K562 (cell line): ENCODE measurements around the gene GATA1. TPM values are rescaled to one million over a fixed set of nuclear protein-coding genes. Genes with fewer than 3 reads are reported as not detected.
A peak's percentile ranks its signal among the peaks of the same experiment; 100 is the strongest.

Source experiments
- ARID3B ChIP-seq: fragments of 250-450 bp; sonication (Bioruptor Pico); IDR thresholded peaks from 2 replicates; pipeline ENCODE4 v1.4.0; 2020; ENCODE audit warnings: borderline replicate concordance
- DMBX1 ChIP-seq: fragments of 250-450 bp; sonication (Bioruptor Pico); IDR thresholded peaks from 2 replicates; pipeline ENCODE4 v1.8.0; 2022; ENCODE audit warnings: inconsistent platforms, mild to moderate bottlenecking, moderate library complexity, borderline replicate concordance
- ESRRB ChIP-seq: fragments of 250-450 bp; sonication (Bioruptor Pico); IDR thresholded peaks from 2 replicates; pipeline ENCODE4 v1.5.0; 2020; ENCODE audit warnings: mild to moderate bottlenecking, moderate library complexity, borderline replicate concordance
- FOXA3 ChIP-seq, 2 experiments: fragments of 450-650 bp in 1 of 2; sonication (generic) in 1 of 2; formaldehyde crosslinking; IDR thresholded peaks in 1 of 2; conservative IDR thresholded peaks in 1 of 2; 2 replicates each; pipeline versions ENCODE4 v1.4.0 to v1.8.0; 2020 to 2022; ENCODE audit warnings: mild to moderate bottlenecking in 2 of 2, missing genetic modification reagents in 1 of 2
- HIVEP1 ChIP-seq: fragments of 250-450 bp; sonication (Bioruptor Pico); IDR thresholded peaks from 2 replicates; pipeline ENCODE4 v1.4.0; 2020; ENCODE audit warnings: mild to moderate bottlenecking
- JUN ChIP-seq, 2 experiments: sonication (generic) in 1 of 2; formaldehyde crosslinking in 1 of 2; IDR thresholded peaks; 2 replicates each; pipeline versions ENCODE4 v1.6.1 to v1.8.0; 2012 to 2022; ENCODE audit warnings: borderline replicate concordance in 2 of 2, mild to moderate bottlenecking in 2 of 2, improper control_type of control experiment in 1 of 2, low read depth in 1 of 2, low read length in 1 of 2, missing genetic modification reagents in 1 of 2
- PRMT5 ChIP-seq: sonication (generic); formaldehyde crosslinking; IDR thresholded peaks from 2 replicates; pipeline ENCODE4 v1.5.0; 2020; ENCODE audit warnings: missing genetic modification reagents
- RAD21 ChIP-seq, 2 experiments: fragments of 250-450 bp in 1 of 2; fragments of 450-650 bp in 1 of 2; sonication (Bioruptor Pico) in 1 of 2; formaldehyde crosslinking in 1 of 2; IDR thresholded peaks in 1 of 2; conservative IDR thresholded peaks in 1 of 2; 2 replicates each; pipeline versions ENCODE4 v1.4.0 to v1.8.0; 2020 to 2022; ENCODE audit warnings: mild to moderate bottlenecking in 2 of 2, moderate library complexity in 1 of 2
- RBFOX2 ChIP-seq: fragments of 200-400 bp; formaldehyde crosslinking; IDR thresholded peaks from 2 replicates; pipeline ENCODE4 v1.6.1; 2017; ENCODE audit warnings: low read depth, mild to moderate bottlenecking, low read length, moderate library complexity
- SMC3 ChIP-seq: conservative IDR thresholded peaks from 2 replicates; pipeline ENCODE4 v1.6.1; 2011; ENCODE audit warnings: low read depth, low read length, improper control_type of control experiment; ENCODE audit not compliant: insufficient read depth
- USF1 ChIP-seq: sonication (generic); formaldehyde crosslinking; IDR thresholded peaks from 2 replicates; pipeline ENCODE4 v1.9.0; 2022; ENCODE audit warnings: mild to moderate bottlenecking, missing genetic modification reagents
- ZNF175 ChIP-seq: fragments of 200-800 bp; sonication (Bioruptor generic); IDR thresholded peaks from 2 replicates; pipeline ENCODE4 v1.6.1; 2016; ENCODE audit warnings: low read depth, mild to moderate bottlenecking, missing genetic modification characterization, missing compliant biosample characterization
- polyA plus RNA-seq, 8 experiments: library from polyadenylated mRNA; depleted of rRNA in 4 of 8; stranded (reverse) in 5 of 8; unstranded in 3 of 8; fragments of >200 nt; fragmentation: Nextera tagmentation in 2 of 8; fragmentation: Illumina TruSeq in 1 of 8; extraction: Ambion mirVana in 2 of 8; extraction: Trizol in 1 of 8; gene quantifications; 2 replicates each; pipeline versions ENCODE4 v1.2.1 to v1.2.3, GENCODE V29; 2011 to 2014; ENCODE audit warnings: inconsistent platforms in 1 of 8, missing spikeins in 1 of 8
- total RNA-seq, 7 experiments: library from RNA; depleted of rRNA in 6 of 7; stranded (reverse); fragments of >200 nt in 6 of 7; fragmentation: Illumina TruSeq in 2 of 7; extraction: Trizol in 2 of 7; gene quantifications; 2 replicates each; pipeline versions ENCODE4 v1.2.1 to v1.2.3, GENCODE V29; 2011 to 2021; ENCODE audit warnings: low replicate concordance in 1 of 7
- TF ChIP-seq, protein P1 (sequence below): sonication (generic); IDR thresholded peaks from 2 replicates; pipeline ENCODE4 v1.6.1; 2016
- TF ChIP-seq, protein P2 (sequence below): fragments of 450-650 bp; IDR thresholded peaks from 2 replicates; pipeline ENCODE4 v1.6.1; 2016; ENCODE audit warnings: borderline replicate concordance
- TF ChIP-seq, protein P3 (sequence below), 2 experiments: fragments of 150-350 bp in 1 of 2; IDR thresholded peaks; 2 replicates each; pipeline ENCODE4 v1.6.1; 2012 to 2016; ENCODE audit warnings: low read depth in 2 of 2, low read length in 2 of 2, mild to moderate bottlenecking in 1 of 2, moderate library complexity in 1 of 2

The GATA1 gene
- total and polyA plus RNA-seq, 9 of the 15 experiments (the other 6 are each of a cell fraction or from before 2014, with no cell fraction given) = 11.9 to 291 (median 116) TPM

GRCh38 chrX:48794340-48794910, 8.0 kb downstream of the GATA1 start (continued):
- TF ChIP-seq JUN (IDR thresholded peaks at IDR 0.05; ENCODE audit: borderline replicate concordance, low read depth, low read length) (no peak), JUN (CRISPR knock-in tag; IDR thresholded peaks at IDR 0.05; ENCODE audit: borderline replicate concordance) (0 out of 2 replicates have a peak, but pooled peaks have one; percentile 58), HIVEP1 (no peak), USF1 (CRISPR knock-in tag) (peak; percentile 92), DMBX1 (CRISPR knock-in tag) (no peak), ARID3B (CRISPR knock-in tag) (no peak), RBFOX2 (peak; percentile 30; the same call in 1 of the 2 replicates), ESRRB (no peak), FOXA3 (CRISPR knock-in tag; conservative IDR thresholded peaks at IDR 0.05 in 1 of 2, IDR thresholded peaks at IDR 0.05 in 1 of 2) (peak in 1 of 2 experiments; percentile 58; a peak in 1 of 4 replicates), PRMT5 (CRISPR knock-in tag) (no peak), RAD21 (CRISPR knock-in tag; conservative IDR thresholded peaks at IDR 0.05 in 1 of 2, IDR thresholded peaks at IDR 0.05 in 1 of 2) (no peak), ZNF175 (CRISPR knock-in tag) (no peak), SMC3 (no peak)
- TF ChIP-seq, protein P1, sequence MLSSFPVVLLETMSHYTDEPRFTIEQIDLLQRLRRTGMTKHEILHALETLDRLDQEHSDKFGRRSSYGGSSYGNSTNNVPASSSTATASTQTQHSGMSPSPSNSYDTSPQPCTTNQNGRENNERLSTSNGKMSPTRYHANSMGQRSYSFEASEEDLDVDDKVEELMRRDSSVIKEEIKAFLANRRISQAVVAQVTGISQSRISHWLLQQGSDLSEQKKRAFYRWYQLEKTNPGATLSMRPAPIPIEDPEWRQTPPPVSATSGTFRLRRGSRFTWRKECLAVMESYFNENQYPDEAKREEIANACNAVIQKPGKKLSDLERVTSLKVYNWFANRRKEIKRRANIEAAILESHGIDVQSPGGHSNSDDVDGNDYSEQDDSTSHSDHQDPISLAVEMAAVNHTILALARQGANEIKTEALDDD = no peak
- TF ChIP-seq, protein P2, sequence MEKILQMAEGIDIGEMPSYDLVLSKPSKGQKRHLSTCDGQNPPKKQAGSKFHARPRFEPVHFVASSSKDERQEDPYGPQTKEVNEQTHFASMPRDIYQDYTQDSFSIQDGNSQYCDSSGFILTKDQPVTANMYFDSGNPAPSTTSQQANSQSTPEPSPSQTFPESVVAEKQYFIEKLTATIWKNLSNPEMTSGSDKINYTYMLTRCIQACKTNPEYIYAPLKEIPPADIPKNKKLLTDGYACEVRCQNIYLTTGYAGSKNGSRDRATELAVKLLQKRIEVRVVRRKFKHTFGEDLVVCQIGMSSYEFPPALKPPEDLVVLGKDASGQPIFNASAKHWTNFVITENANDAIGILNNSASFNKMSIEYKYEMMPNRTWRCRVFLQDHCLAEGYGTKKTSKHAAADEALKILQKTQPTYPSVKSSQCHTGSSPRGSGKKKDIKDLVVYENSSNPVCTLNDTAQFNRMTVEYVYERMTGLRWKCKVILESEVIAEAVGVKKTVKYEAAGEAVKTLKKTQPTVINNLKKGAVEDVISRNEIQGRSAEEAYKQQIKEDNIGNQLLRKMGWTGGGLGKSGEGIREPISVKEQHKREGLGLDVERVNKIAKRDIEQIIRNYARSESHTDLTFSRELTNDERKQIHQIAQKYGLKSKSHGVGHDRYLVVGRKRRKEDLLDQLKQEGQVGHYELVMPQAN = peak; percentile 50; the same call in 1 of the 2 replicates
- TF ChIP-seq, protein P3, sequence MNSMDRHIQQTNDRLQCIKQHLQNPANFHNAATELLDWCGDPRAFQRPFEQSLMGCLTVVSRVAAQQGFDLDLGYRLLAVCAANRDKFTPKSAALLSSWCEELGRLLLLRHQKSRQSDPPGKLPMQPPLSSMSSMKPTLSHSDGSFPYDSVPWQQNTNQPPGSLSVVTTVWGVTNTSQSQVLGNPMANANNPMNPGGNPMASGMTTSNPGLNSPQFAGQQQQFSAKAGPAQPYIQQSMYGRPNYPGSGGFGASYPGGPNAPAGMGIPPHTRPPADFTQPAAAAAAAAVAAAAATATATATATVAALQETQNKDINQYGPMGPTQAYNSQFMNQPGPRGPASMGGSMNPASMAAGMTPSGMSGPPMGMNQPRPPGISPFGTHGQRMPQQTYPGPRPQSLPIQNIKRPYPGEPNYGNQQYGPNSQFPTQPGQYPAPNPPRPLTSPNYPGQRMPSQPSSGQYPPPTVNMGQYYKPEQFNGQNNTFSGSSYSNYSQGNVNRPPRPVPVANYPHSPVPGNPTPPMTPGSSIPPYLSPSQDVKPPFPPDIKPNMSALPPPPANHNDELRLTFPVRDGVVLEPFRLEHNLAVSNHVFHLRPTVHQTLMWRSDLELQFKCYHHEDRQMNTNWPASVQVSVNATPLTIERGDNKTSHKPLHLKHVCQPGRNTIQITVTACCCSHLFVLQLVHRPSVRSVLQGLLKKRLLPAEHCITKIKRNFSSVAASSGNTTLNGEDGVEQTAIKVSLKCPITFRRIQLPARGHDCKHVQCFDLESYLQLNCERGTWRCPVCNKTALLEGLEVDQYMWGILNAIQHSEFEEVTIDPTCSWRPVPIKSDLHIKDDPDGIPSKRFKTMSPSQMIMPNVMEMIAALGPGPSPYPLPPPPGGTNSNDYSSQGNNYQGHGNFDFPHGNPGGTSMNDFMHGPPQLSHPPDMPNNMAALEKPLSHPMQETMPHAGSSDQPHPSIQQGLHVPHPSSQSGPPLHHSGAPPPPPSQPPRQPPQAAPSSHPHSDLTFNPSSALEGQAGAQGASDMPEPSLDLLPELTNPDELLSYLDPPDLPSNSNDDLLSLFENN (IDR thresholded peaks at IDR 0.05; ENCODE audit: low read depth in 2 of 2, low read length in 2 of 2) = peak in 1 of 2 experiments; percentile 46; a peak in 1 of 4 replicates
